GM23248 (cell line): Measurements from ENCODE around the gene CEP112. TPM values are rescaled to one million over a fixed set of nuclear protein-coding genes. Genes with fewer than 3 reads are reported as not detected.

Source experiments
- DNase-seq: peaks from one replicate; pipeline ENCODE4 v3.0.0-alpha.2; 2015
- H2AFZ ChIP-seq: fragments of 200-600 bp; sonication (generic); 2 replicates; pipeline ENCODE4 v1.6.1; 2016; ENCODE audit warnings: antibody characterized with exemption
- H3F3A ChIP-seq: fragments of 200-600 bp; sonication (generic); 2 replicates; pipeline ENCODE4 v1.6.1; 2016; ENCODE audit warnings: mild to moderate bottlenecking, antibody characterized with exemption, mixed run types; ENCODE audit not compliant: insufficient read depth
- H3K27ac ChIP-seq: fragments of 200-600 bp; sonication (generic); 2 replicates; pipeline ENCODE4 v1.5.1; 2016; ENCODE audit warnings: mild to moderate bottlenecking
- H3K27me3 ChIP-seq: fragments of 200-600 bp; sonication (generic); replicated peaks from 2 replicates; pipeline ENCODE4 v1.6.1; 2016; ENCODE audit warnings: mild to moderate bottlenecking; ENCODE audit not compliant: insufficient read depth
- H3K36me3 ChIP-seq: fragments of 200-600 bp; sonication (generic); 2 replicates; pipeline ENCODE4 v1.6.1; 2016; ENCODE audit warnings: low read depth, mild to moderate bottlenecking
- H3K4me1 ChIP-seq: fragments of 200-600 bp; sonication (generic); 2 replicates; pipeline ENCODE4 v1.6.1; 2016; ENCODE audit warnings: mild to moderate bottlenecking; ENCODE audit not compliant: insufficient read depth
- H3K4me2 ChIP-seq: fragments of 200-600 bp; sonication (generic); one replicate; pipeline ENCODE4 v1.6.1; 2016; ENCODE audit warnings: mild to moderate bottlenecking; ENCODE audit not compliant: unreplicated experiment
- H3K4me3 ChIP-seq: fragments of 200-600 bp; sonication (generic); 2 replicates; pipeline ENCODE4 v1.5.1; 2016; ENCODE audit warnings: mild to moderate bottlenecking
- H3K79me2 ChIP-seq: fragments of 200-600 bp; sonication (generic); 2 replicates; pipeline ENCODE4 v1.6.1; 2016; ENCODE audit warnings: mild to moderate bottlenecking; ENCODE audit not compliant: insufficient read depth
- H3K9ac ChIP-seq: fragments of 200-600 bp; sonication (generic); 2 replicates; pipeline ENCODE4 v1.6.1; 2016; ENCODE audit warnings: mild to moderate bottlenecking
- H3K9me2 ChIP-seq: fragments of 200-600 bp; sonication (generic); 2 replicates; pipeline ENCODE4 v1.6.1; 2016; ENCODE audit warnings: mixed run types, mild to moderate bottlenecking, moderate library complexity; ENCODE audit not compliant: insufficient read depth
- H3K9me3 ChIP-seq: fragments of 200-600 bp; sonication (generic); one replicate; pipeline ENCODE4 v1.6.1; 2017; ENCODE audit warnings: low read depth
- H4K20me1 ChIP-seq: fragments of 200-600 bp; sonication (generic); 2 replicates; pipeline ENCODE4 v1.6.0; 2016; ENCODE audit not compliant: insufficient read depth
- EZH2 ChIP-seq: fragments of 200-600 bp; sonication (generic); IDR thresholded peaks from 2 replicates; pipeline ENCODE4 v1.6.1; 2018; ENCODE audit warnings: antibody characterized with exemption, mild to moderate bottlenecking; ENCODE audit not compliant: insufficient read depth, poor library complexity, severe bottlenecking
- EZH2phosphoT487 ChIP-seq: fragments of 200-600 bp; sonication (generic); IDR thresholded peaks from 2 replicates; pipeline ENCODE4 v1.6.1; 2018; ENCODE audit warnings: antibody characterized with exemption, moderate library complexity, mild to moderate bottlenecking, low read depth; ENCODE audit not compliant: insufficient read depth
- WGBS, 2 experiments: methylation state at CpG; one replicate each; pipeline ENCODE4 v1.1.6; 2015 to 2017; ENCODE audit warnings: low lambda C conversion rate in 2 of 2, low coverage in 1 of 2; ENCODE audit errors: missing lambda C conversion rate in 2 of 2; 5-methylcytosine and 5-hydroxymethylcytosine counted together
- in situ Hi-C: fragments of 300-500 bp; cut with MboI; formaldehyde crosslinking; loops from 2 replicates; pipeline ENCODE4 v1.15.0; 2020
- polyA plus RNA-seq: library from polyadenylated mRNA; unstranded; fragments of >200 nt; fragmentation: Nextera tagmentation; extraction: Ambion mirVana; gene quantifications from 2 replicates; pipeline ENCODE4 v1.2.1, GENCODE V29; 2016
- total RNA-seq: library from RNA; depleted of rRNA; stranded (reverse); fragments of >200 nt; shearing (Covaris generic); gene quantifications from 2 replicates; pipeline ENCODE4 v1.2.3, GENCODE V29; 2014

CEP112 gene
- total and polyA plus RNA-seq, 2 experiments from 2014 or later = 8.1 to 14.8 TPM

DNA sequence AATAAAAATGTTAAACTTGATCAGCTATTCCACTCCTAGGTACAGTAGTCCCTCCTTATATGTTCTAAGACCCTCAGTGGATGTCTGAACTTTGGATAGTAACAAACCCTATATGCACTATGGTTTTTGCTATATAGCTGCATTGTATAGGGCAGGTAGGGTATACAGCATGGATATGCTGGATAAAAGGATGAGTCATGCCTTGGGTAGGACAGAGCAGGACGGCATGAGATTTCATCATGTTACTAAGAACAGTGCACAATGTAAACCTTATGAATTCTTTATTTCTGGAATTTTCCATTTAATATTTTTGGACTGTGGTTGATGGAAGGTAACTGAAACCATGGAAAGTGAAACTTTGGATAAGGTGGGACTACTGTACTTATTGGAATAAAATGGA is 235.1 kb downstream of the CEP112 start:
- H3K9me3 ChIP-seq = peaks cover 3% of the 10 kb centered on the region
- H3K9ac ChIP-seq = no peak overlapping the region
- no peak overlapping the region for H2AFZ ChIP-seq
- peak; percentile 3 for DNase-seq
- no peaks in the 10 kb centered on the region for H3K79me2 ChIP-seq
- in situ Hi-C loops = no loop called here
- no peaks in the 10 kb centered on the region for H3K27me3 ChIP-seq
- H3K36me3 ChIP-seq = peaks cover 9% of the 10 kb centered on the region; the same call in 1 of the 2 replicates
- H3K4me3 ChIP-seq = no peak overlapping the region
- WGBS, 2 experiments = 83 to 94% methylated on average over 1 of the region's 1 CpG
- H3F3A ChIP-seq = no peaks in the 10 kb centered on the region
- H3K27ac ChIP-seq = no peak overlapping the region
- H3K4me2 ChIP-seq = no peak overlapping the region
- no peaks in the 10 kb centered on the region for H3K4me1 ChIP-seq
- no peaks in the 10 kb centered on the region for H4K20me1 ChIP-seq
- no peak for TF ChIP-seq EZH2
- no peak for TF ChIP-seq EZH2phosphoT487
- H3K9me2 ChIP-seq = no peaks in the 10 kb centered on the region

DNA sequence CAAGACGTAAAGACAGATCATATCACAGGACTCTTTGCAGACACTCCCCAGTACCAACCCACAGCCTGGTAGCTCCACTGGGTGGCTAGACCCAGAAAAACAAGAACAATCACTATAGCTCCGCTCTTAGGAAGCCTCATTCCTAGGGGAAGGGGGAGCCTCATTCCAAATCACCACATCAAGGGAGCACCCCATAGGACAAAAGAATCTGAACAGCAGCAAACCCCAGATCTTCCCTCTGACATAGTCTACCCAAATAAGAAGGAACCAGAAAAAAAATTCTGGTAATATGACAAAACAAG is 237.8 kb downstream of the CEP112 start:
- Histone ChIP-seq H3F3A (no peaks in the 10 kb centered on the region), H3K9me3 (peaks cover 3% of the 10 kb centered on the region), H3K9ac (no peak overlapping the region), H3K36me3 (peaks cover 9% of the 10 kb centered on the region; the same call in 1 of the 2 replicates), H3K79me2 (no peaks in the 10 kb centered on the region), H2AFZ (no peak overlapping the region), H3K4me2 (no peak overlapping the region), H4K20me1 (no peaks in the 10 kb centered on the region), H3K9me2 (no peaks in the 10 kb centered on the region), H3K27me3 (no peaks in the 10 kb centered on the region), H3K4me3 (no peak overlapping the region), H3K27ac (no peak overlapping the region), H3K4me1 (no peaks in the 10 kb centered on the region)
- 67 to 70% methylated on average over 2 of the region's 2 CpGs for WGBS, 2 experiments
- TF ChIP-seq EZH2 (no peak), EZH2phosphoT487 (no peak)
- DNase-seq = no peak
- in situ Hi-C loops = no loop called here

- Histone ChIP-seq H3K27ac (no peak overlapping the region), H3K4me3 (no peak overlapping the region), H3K4me2 (no peak overlapping the region), H3F3A (no peaks in the 10 kb centered on the region), H3K4me1 (no peaks in the 10 kb centered on the region), H3K27me3 (no peaks in the 10 kb centered on the region), H3K9ac (no peak overlapping the region), H3K79me2 (no peaks in the 10 kb centered on the region), H3K9me3 (peaks cover 3% of the 10 kb centered on the region), H3K36me3 (peaks cover 9% of the 10 kb centered on the region; the same call in 1 of the 2 replicates), H3K9me2 (no peaks in the 10 kb centered on the region), H2AFZ (no peak overlapping the region), H4K20me1 (no peaks in the 10 kb centered on the region)
- in situ Hi-C loops = no loop called here
- WGBS, 2 experiments = 80 to 84% methylated on average over 11 of the region's 11 CpGs
- DNase-seq = no peak
- TF ChIP-seq EZH2phosphoT487 (no peak), EZH2 (no peak)
These were observed 238.4 kb downstream of the CEP112 start for GRCh38 chr17:65953316-65954147.

DNA sequence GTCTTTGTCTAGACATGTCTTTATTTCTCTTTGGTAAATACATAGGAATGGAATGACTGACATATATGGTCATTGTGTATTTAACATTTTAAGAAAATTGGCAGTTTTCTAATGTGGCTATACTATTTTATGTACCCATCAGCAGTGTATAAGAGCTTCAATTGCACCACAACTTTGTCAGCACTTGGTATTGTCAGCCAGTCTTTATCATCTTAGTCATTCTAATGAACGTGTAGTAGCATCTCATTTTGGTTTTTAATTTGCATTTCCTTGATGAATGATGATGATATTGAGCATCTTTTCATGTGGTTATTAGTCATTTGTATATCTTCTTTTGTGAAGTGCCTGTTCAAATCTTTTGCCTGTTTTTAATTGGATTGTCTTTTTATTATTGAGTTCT is 239.3 kb downstream of the CEP112 start:
- TF ChIP-seq EZH2phosphoT487 (no peak), EZH2 (no peak)
- H3K4me2 ChIP-seq = no peak overlapping the region
- no peaks in the 10 kb centered on the region for H3K27me3 ChIP-seq
- peaks cover 3% of the 10 kb centered on the region for H3K9me3 ChIP-seq
- no peak overlapping the region for H3K4me3 ChIP-seq
- no peak overlapping the region for H3K9ac ChIP-seq
- in situ Hi-C loops = no loop called here
- WGBS, 2 experiments = 79 to 81% methylated on average over 1 of the region's 1 CpG
- peaks cover 6% of the 10 kb centered on the region; the same call in 1 of the 2 replicates for H3K4me1 ChIP-seq
- no peak overlapping the region for H2AFZ ChIP-seq
- H3K9me2 ChIP-seq = no peaks in the 10 kb centered on the region
- H3K27ac ChIP-seq = no peak overlapping the region
- H3K79me2 ChIP-seq = no peaks in the 10 kb centered on the region
- H4K20me1 ChIP-seq = no peaks in the 10 kb centered on the region
- DNase-seq = no peak
- peaks cover 6% of the 10 kb centered on the region; the same call in 1 of the 2 replicates for H3F3A ChIP-seq
- H3K36me3 ChIP-seq = peaks cover 9% of the 10 kb centered on the region; the same call in 1 of the 2 replicates
